ENCODE results near the gene WAC. TPM values are rescaled to one million over a fixed set of nuclear protein-coding genes. Genes with fewer than 3 reads are reported as not detected.

The WAC gene
- total RNA-seq, 2 donors from 2014 or later = 171 to 195 TPM

DNA sequence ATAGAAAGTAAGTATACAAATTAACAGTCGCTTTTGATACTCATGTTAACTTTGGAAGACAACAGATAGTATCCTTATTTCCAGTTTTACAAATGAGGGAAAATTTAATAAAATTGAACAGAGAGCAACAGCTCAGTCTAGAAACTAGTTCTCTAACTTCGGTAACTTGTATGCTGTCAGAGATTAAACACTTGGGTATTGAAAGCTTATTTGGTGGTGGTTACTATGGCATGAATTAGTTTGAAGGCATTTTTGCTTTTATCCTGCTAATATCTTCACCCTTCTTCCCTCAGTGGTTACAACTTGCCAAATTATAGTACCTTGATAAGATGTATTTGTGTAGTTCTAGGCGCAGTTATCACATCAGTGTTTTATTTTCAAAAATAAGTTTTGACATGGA, 7.2 kb downstream of the WAC start:
- Mint-ChIP-seq H3K27me3 (no peaks in the 10 kb centered on the region), H3K4me1 (peaks cover 48% of the 10 kb centered on the region), H3K4me3 (no peak overlapping the region)

DNA sequence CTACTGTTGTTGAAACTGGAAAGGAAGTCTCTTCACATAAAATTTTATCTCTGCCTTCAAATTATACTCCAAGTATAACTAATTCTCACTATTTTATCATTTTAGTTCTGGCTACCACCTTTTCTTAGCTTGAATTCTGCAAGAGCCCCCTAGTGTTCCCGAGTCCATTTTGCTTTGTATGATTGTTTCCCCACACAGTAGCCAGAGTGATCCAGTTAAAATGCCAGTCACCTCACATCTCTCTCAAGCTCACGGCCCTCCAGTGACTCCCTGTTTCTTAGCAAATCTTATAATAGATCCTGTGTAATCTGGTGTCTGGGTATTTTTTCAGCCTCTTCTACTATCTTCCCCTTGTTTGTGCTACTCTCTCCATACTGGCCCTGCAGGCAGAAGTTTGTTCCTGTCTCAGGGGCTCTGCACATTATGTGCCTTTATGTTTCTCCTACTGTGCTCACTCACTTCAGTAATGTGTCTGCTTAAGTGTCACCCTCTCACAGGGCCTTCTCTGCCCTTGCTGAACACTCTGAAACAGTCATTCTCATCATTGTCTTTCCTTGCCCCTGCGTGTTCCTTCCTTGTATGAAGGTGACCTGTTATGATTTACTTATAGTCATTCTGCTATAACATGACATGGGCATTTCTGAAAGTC, 8.9 kb downstream of the WAC start:
- no peak for DNase-seq
- H3K27ac Mint-ChIP-seq = peak overlapping the region; percentile 11
- no peaks in the 10 kb centered on the region for H3K9me3 ChIP-seq (ENCODE audit: control insufficient read depth, low read length, poor library complexity, severe bottlenecking)
- H3K36me3 Mint-ChIP-seq (ENCODE audit: low read depth) = peaks cover 10% of the 10 kb centered on the region
- no peaks in the 10 kb centered on the region for H3K27me3 Mint-ChIP-seq
- H3K4me1 Mint-ChIP-seq = peaks cover 49% of the 10 kb centered on the region
- peak overlapping the region; percentile 5 for H3K4me3 Mint-ChIP-seq
- no peak for ATAC-seq

More for the DNA sequence above, 7.2 kb downstream of the WAC start:
- Mint-ChIP-seq H3K36me3 (ENCODE audit: low read depth) (peaks cover 12% of the 10 kb centered on the region), H3K27ac (peak overlapping the region; percentile 63)
- ATAC-seq (no peak), DNase-seq (no peak)
- no peaks in the 10 kb centered on the region for H3K9me3 ChIP-seq (ENCODE audit: control insufficient read depth, low read length, poor library complexity, severe bottlenecking)

DNA sequence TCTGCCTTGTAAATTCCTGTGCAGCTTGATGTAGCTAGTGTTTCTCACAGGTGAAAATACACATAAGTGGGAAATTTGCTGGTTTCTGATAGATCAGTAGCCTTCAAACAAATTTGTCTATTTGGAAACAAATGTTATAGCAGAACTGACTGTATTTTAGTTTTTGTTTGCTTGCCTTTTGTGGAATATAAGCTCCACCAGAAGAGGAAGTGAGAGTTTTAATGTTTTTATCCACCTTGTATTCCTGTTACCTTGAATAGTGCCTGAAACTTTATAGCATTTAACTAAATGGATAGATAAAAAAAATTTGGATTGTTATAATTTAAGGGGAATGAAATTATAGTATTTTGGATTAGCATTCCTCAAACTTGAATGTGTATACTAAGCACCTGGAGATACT, 9.8 kb downstream of the WAC start:
- Mint-ChIP-seq H3K4me1 (peaks cover 42% of the 10 kb centered on the region), H3K4me3 (no peak overlapping the region)

GRCh38 chr10:28544058-28544457, 11.1 kb downstream of the WAC start:
- no peak overlapping the region for H3K4me3 Mint-ChIP-seq
- H3K27ac Mint-ChIP-seq = no peak overlapping the region

More for the DNA sequence above, 9.8 kb downstream of the WAC start:
- H3K9me3 ChIP-seq (ENCODE audit: control insufficient read depth, low read length, poor library complexity, severe bottlenecking) = no peaks in the 10 kb centered on the region
- no peak for DNase-seq
- Mint-ChIP-seq H3K27me3 (no peaks in the 10 kb centered on the region), H3K27ac (no peak overlapping the region), H3K36me3 (ENCODE audit: low read depth) (peaks cover 9% of the 10 kb centered on the region)
- ATAC-seq = no peak

DNA sequence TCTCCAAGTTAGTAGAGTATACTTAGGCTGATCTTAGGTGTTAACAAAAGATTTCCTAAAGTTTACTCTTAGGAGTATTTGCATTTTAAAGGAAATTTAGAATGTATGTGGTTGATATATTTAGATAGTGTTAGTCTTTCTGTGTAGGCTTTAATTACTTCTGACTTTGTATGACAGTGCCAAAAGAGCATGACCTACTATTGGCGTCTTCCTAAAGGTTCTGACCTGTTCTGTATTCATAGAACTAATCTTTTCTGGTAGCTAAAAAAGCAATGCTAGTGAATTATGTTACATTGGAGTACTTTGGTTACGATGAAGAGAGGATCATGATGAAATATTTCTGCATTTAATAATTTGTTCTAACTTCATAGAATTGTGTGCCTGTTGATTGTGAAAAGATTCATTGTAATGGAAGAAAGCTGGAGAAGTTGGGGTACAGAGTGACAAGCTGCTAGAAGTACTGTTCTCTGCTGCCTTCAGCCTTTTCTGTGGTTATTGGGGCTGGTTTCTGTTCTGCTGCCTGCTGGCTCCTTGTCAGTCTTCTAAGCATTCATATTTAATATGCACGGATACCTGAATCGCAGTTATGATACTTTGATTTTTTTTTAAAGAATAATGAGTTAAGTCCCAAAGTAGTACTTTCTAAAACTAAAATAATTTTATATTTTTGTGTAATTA, 13.2 kb downstream of the WAC start:
- H3K4me1 Mint-ChIP-seq = peaks cover 63% of the 10 kb centered on the region

More at GRCh38 chr10:28544058-28544457, 11.1 kb downstream of the WAC start:
- ATAC-seq (no peak), DNase-seq (no peak)
- H3K9me3 ChIP-seq (ENCODE audit: control insufficient read depth, low read length, poor library complexity, severe bottlenecking) = no peaks in the 10 kb centered on the region
- Mint-ChIP-seq H3K4me1 (peaks cover 47% of the 10 kb centered on the region), H3K36me3 (ENCODE audit: low read depth) (peaks cover 9% of the 10 kb centered on the region), H3K27me3 (no peaks in the 10 kb centered on the region)

DNA sequence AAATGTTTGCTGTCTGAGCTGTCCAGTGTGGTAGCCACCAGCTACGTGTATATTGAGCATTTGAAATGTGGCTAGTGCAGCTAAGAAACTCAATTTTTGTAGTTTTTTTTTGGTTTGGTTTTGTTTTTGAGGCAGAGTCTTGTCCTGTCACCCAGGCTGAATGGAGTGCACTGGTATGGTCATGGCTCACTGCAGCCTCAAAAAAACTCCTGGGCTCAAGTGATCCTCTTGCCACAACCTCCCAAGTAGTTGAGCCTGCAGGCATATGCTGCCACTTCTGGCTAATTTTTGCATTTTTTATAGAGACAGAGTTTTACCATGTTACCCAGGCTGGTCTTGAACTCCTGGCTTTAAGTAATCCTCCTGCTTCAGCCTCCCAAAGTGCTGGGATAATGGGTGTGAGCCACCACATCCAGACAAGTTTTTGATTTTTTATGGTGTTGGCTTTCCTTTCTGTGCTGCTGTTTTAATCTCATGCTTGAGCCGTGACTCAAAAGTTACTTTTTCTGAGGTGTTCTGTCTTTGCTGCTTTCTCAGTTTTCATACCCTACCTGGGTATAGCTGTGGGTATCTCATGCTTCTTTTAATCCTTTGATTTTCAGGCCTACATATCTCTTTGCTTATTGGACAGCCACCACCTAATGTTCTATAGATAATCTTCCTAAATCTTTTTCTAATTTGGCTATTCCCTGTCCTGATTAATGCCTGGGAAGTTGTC, 16.0 kb downstream of the WAC start:
- Mint-ChIP-seq H3K4me1 (peaks cover 67% of the 10 kb centered on the region), H3K27me3 (no peaks in the 10 kb centered on the region), H3K4me3 (no peak overlapping the region), H3K27ac (peak overlapping the region; percentile 76), H3K36me3 (ENCODE audit: low read depth) (peaks cover 13% of the 10 kb centered on the region)
- no peak for ATAC-seq
- H3K9me3 ChIP-seq (ENCODE audit: control insufficient read depth, low read length, poor library complexity, severe bottlenecking) = no peaks in the 10 kb centered on the region
- no peak for DNase-seq

More for the DNA sequence above, 13.2 kb downstream of the WAC start:
- peak overlapping the region; percentile 76 for H3K4me3 Mint-ChIP-seq
- H3K9me3 ChIP-seq (ENCODE audit: control insufficient read depth, low read length, poor library complexity, severe bottlenecking) = no peaks in the 10 kb centered on the region
- ATAC-seq = peak; percentile 51
- no peak for DNase-seq
- no peaks in the 10 kb centered on the region for H3K27me3 Mint-ChIP-seq
- H3K27ac Mint-ChIP-seq = peak overlapping the region; percentile 51
- peaks cover 12% of the 10 kb centered on the region for H3K36me3 Mint-ChIP-seq (ENCODE audit: low read depth)

DNA sequence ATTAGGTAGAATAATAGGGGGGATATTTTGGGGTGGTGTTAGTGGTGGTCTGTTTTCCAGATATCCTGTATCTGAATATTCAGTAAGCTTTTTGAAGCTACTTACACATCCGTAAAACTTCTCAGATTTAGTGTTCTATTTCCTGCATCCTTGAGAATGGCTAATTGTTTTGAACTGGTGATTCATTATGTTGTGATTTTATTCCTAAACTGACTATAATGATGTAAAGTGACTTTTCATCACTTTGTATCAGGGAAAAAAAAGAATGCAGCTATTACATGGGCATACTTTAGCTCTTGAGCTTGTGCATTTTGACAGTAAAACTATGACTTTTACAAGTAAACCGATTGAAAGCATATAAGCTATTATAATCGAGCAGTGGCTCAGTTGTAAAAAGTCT, 18.2 kb downstream of the WAC start:
- no peak for DNase-seq
- no peaks in the 10 kb centered on the region for H3K9me3 ChIP-seq (ENCODE audit: control insufficient read depth, low read length, poor library complexity, severe bottlenecking)
- Mint-ChIP-seq H3K36me3 (ENCODE audit: low read depth) (peaks cover 18% of the 10 kb centered on the region), H3K27ac (peak overlapping the region; percentile 76), H3K4me1 (peaks cover 65% of the 10 kb centered on the region), H3K27me3 (no peaks in the 10 kb centered on the region), H3K4me3 (peak overlapping the region; percentile 25)
- ATAC-seq = no peak

- Mint-ChIP-seq H3K4me1 (peaks cover 73% of the 10 kb centered on the region), H3K27ac (peak overlapping the region; percentile 72), H3K36me3 (ENCODE audit: low read depth) (peaks cover 18% of the 10 kb centered on the region), H3K27me3 (no peaks in the 10 kb centered on the region), H3K4me3 (no peak overlapping the region)
- H3K9me3 ChIP-seq (ENCODE audit: control insufficient read depth, low read length, poor library complexity, severe bottlenecking) = no peaks in the 10 kb centered on the region
- ATAC-seq (no peak), DNase-seq (no peak)
These were observed 19.9 kb downstream of the WAC start for GRCh38 chr10:28552775-28553174.

DNA sequence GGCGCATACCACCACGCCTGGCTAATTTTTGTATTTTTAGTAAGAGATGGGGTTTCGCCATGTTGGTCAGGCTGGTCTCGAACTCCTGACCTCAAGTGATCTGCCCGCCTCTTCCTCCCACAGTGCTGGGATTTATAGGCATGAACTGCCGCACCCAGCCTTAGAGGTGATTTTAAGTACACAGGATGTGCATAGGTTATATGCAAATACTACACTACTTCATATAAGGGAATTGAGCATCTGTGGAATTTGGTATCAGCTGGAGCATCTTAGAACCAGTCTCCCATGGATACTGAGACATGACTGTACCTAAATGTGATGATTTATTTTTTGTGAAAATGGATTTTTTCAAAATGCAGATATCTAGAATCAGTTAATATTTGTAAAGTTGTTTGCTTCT, 21.1 kb downstream of the WAC start:
- no peak for ATAC-seq
- peak overlapping the region; percentile 72 for H3K27ac Mint-ChIP-seq
- no peaks in the 10 kb centered on the region for H3K27me3 Mint-ChIP-seq
- DNase-seq = no peak
- peaks cover 69% of the 10 kb centered on the region for H3K4me1 Mint-ChIP-seq
- H3K4me3 Mint-ChIP-seq = peak overlapping the region; percentile 9
- H3K36me3 Mint-ChIP-seq (ENCODE audit: low read depth) = peaks cover 16% of the 10 kb centered on the region
- H3K9me3 ChIP-seq (ENCODE audit: control insufficient read depth, low read length, poor library complexity, severe bottlenecking) = no peaks in the 10 kb centered on the region

DNA sequence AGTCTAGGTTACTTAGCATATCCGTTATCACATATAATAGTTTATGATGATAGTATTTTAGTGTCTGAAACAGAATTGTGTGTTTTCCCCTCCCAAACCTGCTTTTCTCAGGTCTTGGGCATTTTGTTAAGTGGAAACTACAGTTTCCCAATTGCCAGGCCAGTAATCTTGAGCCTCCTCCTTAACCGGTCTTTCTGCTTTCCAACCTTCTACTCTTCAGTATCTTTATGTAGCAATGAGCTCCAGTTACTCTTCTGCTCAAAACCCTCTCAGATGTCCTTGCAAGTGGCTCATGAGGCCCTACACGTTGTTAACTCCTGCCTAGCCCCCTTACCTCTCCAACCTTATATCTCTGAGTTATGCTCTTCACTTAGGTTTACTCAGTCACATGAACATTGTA, 22.0 kb downstream of the WAC start:
- DNase-seq (no peak), ATAC-seq (no peak)
- peaks cover 67% of the 10 kb centered on the region for H3K4me1 Mint-ChIP-seq
- peak overlapping the region; percentile 19 for H3K4me3 Mint-ChIP-seq
- peaks cover 21% of the 10 kb centered on the region for H3K36me3 Mint-ChIP-seq (ENCODE audit: low read depth)
- H3K27ac Mint-ChIP-seq = no peak overlapping the region
- H3K9me3 ChIP-seq (ENCODE audit: control insufficient read depth, low read length, poor library complexity, severe bottlenecking) = no peaks in the 10 kb centered on the region
- H3K27me3 Mint-ChIP-seq = no peaks in the 10 kb centered on the region

DNA sequence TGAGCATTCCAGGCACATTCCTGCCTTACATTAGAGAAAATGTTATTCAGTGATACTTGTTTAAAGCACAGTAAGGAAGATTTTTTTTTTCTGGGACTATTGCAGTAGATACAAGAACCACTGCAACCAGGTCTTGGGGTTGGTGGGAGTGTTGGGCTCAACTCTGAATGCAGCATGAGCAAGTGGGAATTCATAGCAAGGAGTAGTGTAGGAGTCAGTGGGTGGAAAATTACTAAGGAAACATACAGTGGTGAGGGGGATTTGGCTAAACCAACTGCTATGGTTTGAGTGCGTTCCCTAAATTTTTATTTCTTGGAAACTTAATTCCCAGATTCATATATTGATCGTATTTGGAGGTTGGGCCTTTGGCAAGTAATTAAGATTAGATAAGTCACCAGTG, 22.4 kb downstream of the WAC start:
- ATAC-seq (no peak), DNase-seq (no peak)
- Mint-ChIP-seq H3K4me1 (peaks cover 66% of the 10 kb centered on the region), H3K4me3 (peak overlapping the region; percentile 19), H3K27me3 (no peaks in the 10 kb centered on the region), H3K27ac (no peak overlapping the region), H3K36me3 (ENCODE audit: low read depth) (peaks cover 21% of the 10 kb centered on the region)
- no peaks in the 10 kb centered on the region for H3K9me3 ChIP-seq (ENCODE audit: control insufficient read depth, low read length, poor library complexity, severe bottlenecking)

- Mint-ChIP-seq H3K27me3 (no peaks in the 10 kb centered on the region), H3K36me3 (ENCODE audit: low read depth) (peaks cover 25% of the 10 kb centered on the region), H3K4me3 (no peak overlapping the region), H3K4me1 (peaks cover 66% of the 10 kb centered on the region), H3K27ac (peak overlapping the region; percentile 8)
- no peak for ATAC-seq
- DNase-seq = no peak
- H3K9me3 ChIP-seq (ENCODE audit: control insufficient read depth, low read length, poor library complexity, severe bottlenecking) = no peaks in the 10 kb centered on the region
These were observed 23.2 kb downstream of the WAC start for GRCh38 chr10:28556142-28556541.

DNA sequence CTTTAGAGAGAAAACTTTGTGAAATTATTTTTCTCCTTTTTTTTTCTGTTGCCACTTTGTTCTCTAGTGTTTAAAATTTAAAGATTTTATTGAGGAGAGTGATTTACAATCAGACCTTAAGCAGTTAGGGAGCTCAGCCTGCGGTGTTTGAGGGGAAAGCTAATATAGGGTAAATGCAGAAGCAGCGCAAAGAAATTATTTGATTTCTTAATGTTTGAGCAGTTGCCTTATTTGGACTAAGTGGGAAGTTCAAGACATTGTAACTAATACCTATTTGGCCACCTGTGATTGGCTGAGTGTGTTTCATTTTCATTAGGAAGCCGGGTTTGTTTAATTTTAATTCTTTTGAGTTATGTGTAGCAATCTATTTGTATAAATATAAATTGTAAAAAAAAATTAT, 25.3 kb downstream of the WAC start:
- Mint-ChIP-seq H3K27me3 (no peaks in the 10 kb centered on the region), H3K36me3 (ENCODE audit: low read depth) (peaks cover 19% of the 10 kb centered on the region), H3K4me3 (no peak overlapping the region), H3K27ac (peak overlapping the region; percentile 8), H3K4me1 (peaks cover 55% of the 10 kb centered on the region)
- ATAC-seq = no peak
- no peaks in the 10 kb centered on the region for H3K9me3 ChIP-seq (ENCODE audit: control insufficient read depth, low read length, poor library complexity, severe bottlenecking)
- DNase-seq = no peak

Data from T-helper 17 cell (primary cell).